Astrocyte of the spinal cord (primary cell): Measurements from ENCODE around the gene CYP27C1.

Experiments used
- DNase-seq: peaks from one replicate; pipeline ENCODE4 v3.0.0; 2011; ENCODE audit warnings: low read depth, low spot score
- H3K4me3 ChIP-seq: 2 replicates; pipeline ENCODE4 v1.5.1; 2011; ENCODE audit warnings: low read depth, mild to moderate bottlenecking, low read length, moderate library complexity
- CTCF ChIP-seq: IDR thresholded peaks from 2 replicates; pipeline ENCODE4 v1.5.1; 2012; ENCODE audit warnings: low read depth, mild to moderate bottlenecking, low read length, inconsistent platforms
- in situ Hi-C: cut with HindIII; loops from 2 replicates; pipeline ENCODE4 v1.10.0; 2017; ENCODE audit warnings: low sequenced_read_pairs

Gene CYP27C1

GRCh38 chr2:127208313-127208712 lies 11.8 kb downstream of the CYP27C1 start:
- no peak overlapping the region for H3K4me3 ChIP-seq
- in situ Hi-C loops = no loop called here
- no peak for TF ChIP-seq CTCF
- no peak for DNase-seq

DNA sequence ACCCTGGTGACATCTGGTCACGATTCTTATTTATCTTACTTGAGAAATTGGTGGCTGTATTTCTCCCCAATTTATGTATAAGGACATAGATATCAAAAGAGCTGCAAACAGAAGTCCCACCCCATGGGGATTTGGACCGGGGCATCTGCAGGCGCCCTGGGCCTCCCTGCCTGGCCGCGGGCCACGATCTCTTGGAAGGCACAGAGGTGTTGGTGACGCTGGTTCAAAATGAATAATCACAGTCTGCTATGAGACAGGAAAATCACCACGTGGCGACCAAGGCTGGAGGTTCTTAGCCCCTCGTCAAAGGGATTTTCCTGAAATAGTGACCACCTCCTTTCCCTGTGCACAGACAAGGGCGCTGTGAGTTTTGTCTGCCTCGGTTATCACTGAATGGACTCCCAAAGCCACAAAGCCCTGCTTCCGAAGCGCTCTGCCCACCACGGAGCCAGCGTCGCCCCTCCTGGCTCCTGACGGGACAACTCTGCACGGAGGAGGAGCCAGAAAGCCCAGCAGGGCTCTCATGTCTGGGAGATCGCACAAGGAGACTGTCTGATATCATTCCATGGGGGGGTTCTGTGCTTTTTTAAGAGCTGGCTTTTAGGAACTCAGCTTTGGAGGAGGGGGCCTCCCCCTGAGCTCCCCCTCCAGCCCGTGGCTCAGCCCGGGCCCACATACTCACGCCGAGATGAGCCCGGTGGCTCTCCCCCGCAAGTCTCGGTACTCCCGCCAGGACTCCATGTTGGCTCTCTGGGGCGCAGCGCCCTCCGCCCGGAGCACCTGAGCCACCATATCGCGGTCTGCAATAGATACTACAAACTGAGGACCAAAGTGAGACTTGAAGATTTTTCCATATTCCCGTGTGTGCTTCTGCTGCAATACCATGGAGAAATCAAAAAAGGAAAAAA lies 14.6 kb downstream of the CYP27C1 start:
- in situ Hi-C loops = no loop called here
- H3K4me3 ChIP-seq = no peak overlapping the region
- no peak for TF ChIP-seq CTCF
- no peak for DNase-seq

DNA sequence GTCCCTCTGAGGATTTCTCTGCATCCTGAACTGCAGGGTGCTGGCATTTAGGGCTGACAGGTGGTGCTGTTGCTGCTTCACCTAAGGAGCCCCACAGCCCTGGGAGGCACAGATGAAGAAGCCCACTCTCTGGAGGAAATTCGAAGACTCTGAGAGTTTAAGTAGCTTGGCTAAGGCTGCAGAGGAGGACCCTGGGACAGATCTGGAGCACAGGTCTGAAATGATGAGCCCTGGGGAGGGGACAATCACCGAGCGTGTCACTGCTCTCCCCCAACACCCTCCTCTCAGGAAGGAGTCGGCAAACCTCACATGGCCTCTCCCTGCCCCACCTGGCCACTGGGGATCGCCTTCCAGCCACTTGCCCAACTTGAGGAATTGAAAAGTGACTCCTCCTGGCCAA lies 18.6 kb downstream of the CYP27C1 start:
- TF ChIP-seq CTCF = no peak
- no peak overlapping the region for H3K4me3 ChIP-seq
- in situ Hi-C loops = no loop called here
- DNase-seq = no peak

DNA sequence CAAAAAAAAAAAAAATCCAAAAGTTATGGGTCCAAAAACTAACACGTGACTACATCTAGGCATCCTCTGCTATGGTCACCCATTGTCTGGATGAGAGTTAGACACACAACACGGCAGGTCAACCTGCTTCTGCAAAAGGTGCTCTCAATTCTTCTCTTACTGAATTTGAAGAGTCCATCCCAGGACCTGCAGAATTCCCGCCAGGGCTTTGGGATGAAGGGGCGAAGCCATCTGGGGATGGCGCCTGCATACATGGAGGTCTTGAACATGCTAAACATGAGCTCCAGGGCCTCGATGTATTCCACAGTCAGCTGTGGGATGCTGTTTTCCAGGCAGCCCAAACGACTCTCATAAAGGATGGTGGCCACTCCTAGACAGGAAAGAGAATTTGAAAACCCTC lies 19.1 kb downstream of the CYP27C1 start:
- H3K4me3 ChIP-seq = no peak overlapping the region
- in situ Hi-C loops = no loop called here
- no peak for DNase-seq
- no peak for TF ChIP-seq CTCF

- in situ Hi-C loops = no loop called here
- no peak overlapping the region for H3K4me3 ChIP-seq
- DNase-seq = no peak
- TF ChIP-seq CTCF = no peak
These were observed 20.9 kb downstream of the CYP27C1 start for GRCh38 chr2:127199223-127199622.

- peak; percentile 73 for TF ChIP-seq CTCF
- no peak overlapping the region for H3K4me3 ChIP-seq
- DNase-seq = peak; percentile 59
- in situ Hi-C loops = no loop called here
These were observed 22.4 kb downstream of the CYP27C1 start for GRCh38 chr2:127197475-127198385.
